ENCODE results near the gene APOLD1. TPM values are rescaled to one million over a fixed set of nuclear protein-coding genes. Genes with fewer than 3 reads are reported as not detected.

APOLD1 gene
- total RNA-seq, 1 donor from 2014 or later: 37.6 TPM

GRCh38 chr12:12839873-12840579 is 54.6 kb downstream of the APOLD1 start:
- DNase-seq: no peak

- no peak for DNase-seq
Observed at GRCh38 chr12:12840580-12840899, 55.1 kb downstream of the APOLD1 start.

Small RNAs within 50 kb of the gene (small RNA-seq; reads per million reads assigned to genes)
- gene AC007215.1 (ENCODE audit: low replicate concordance) (not detected), gene MIR613 (ENCODE audit: low replicate concordance) (not detected)

Other genes with a start within 250 kb of the APOLD1 start
- 30.1 TPM for gene DUSP16, start 222.8 kb upstream of the APOLD1 start, total RNA-seq
- gene CREBL2, start 173.8 kb upstream of the APOLD1 start, total RNA-seq: 16.8 TPM
- 1.2 TPM for gene GPR19, start 89.5 kb upstream of the APOLD1 start, total RNA-seq
- 94.8 TPM for gene CDKN1B, start 68.3 kb upstream of the APOLD1 start, total RNA-seq
- 71.2 TPM for gene DDX47, start 27.7 kb downstream of the APOLD1 start, total RNA-seq
- 2.9 TPM for gene GPRC5A, start 105.9 kb downstream of the APOLD1 start, total RNA-seq
- gene GPRC5D, start 166.5 kb downstream of the APOLD1 start, total RNA-seq: not detected
- 14.0 TPM for gene HEBP1, start 214.6 kb downstream of the APOLD1 start, total RNA-seq